ENCODE results near the gene ZNF677.
"Not testable (repeated sequence)": the region's sequence is repeated elsewhere in the genome, so short reads cannot be mapped to it uniquely, and the experiment has no call there.

The ZNF677 gene
- long read RNA-seq: 0 reads

DNA sequence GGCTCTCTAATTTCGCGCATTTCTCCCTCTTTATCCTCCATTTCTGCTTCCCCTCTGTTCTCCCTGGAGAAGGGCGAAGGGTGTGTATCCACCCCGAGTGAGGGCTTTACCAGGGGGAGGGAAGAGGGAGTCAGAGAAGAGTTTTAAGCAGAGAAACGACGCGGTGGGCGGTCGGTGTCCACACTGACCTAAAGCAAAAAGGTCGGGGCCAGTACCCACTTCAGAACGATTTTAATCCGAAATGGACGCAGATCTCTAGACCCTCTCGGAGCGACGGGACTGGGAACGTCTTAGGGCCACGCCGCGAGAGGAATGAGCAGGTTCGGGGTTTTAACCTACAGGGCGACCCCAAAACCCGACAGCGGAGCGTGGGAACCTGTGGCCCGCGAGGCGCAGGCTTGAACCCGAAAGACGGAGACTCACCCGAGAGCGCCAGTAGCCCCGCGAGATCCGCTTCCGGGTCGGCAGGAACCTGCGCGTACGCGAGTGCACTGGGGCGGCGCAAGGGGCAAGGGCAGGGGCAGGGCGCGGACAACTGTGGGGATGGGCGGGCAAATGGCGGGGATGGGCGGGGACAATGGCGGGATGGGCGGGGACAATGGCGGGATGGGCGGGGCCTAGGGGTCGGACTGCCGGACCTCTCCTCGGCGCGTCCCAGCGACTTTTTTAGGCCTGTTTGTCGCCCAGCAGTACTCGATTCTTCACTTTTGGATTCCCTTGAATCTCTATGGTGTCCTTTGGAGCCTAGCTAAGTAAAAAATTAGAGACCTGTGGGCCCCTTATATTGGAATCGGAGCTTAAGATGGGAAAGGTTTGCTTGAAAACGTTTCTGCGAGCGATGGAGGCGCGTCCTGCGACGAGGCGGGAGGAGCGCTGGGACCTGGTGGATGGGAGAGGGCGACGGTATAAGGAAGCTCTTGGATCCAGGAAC lies at the start of gene ZNF677:
Gene ZNF677 (minus strand): TSS at position 463 of the 931 bp plus-strand sequence. CDS start 3,323 bp downstream, outside the sequence.
- no peaks in the 10 kb centered on the region for H3K27me3 ChIP-seq (ENCODE audit: insufficient read depth, poor library complexity, severe bottlenecking)
- H3K27ac ChIP-seq (replicated peaks): peak within 1 kb of the TSS; percentile 74
- TF ChIP-seq SPI1 (IDR thresholded peaks at IDR 0.05; ENCODE audit: borderline replicate concordance, low read depth): no peak
- TF ChIP-seq, protein P1, sequence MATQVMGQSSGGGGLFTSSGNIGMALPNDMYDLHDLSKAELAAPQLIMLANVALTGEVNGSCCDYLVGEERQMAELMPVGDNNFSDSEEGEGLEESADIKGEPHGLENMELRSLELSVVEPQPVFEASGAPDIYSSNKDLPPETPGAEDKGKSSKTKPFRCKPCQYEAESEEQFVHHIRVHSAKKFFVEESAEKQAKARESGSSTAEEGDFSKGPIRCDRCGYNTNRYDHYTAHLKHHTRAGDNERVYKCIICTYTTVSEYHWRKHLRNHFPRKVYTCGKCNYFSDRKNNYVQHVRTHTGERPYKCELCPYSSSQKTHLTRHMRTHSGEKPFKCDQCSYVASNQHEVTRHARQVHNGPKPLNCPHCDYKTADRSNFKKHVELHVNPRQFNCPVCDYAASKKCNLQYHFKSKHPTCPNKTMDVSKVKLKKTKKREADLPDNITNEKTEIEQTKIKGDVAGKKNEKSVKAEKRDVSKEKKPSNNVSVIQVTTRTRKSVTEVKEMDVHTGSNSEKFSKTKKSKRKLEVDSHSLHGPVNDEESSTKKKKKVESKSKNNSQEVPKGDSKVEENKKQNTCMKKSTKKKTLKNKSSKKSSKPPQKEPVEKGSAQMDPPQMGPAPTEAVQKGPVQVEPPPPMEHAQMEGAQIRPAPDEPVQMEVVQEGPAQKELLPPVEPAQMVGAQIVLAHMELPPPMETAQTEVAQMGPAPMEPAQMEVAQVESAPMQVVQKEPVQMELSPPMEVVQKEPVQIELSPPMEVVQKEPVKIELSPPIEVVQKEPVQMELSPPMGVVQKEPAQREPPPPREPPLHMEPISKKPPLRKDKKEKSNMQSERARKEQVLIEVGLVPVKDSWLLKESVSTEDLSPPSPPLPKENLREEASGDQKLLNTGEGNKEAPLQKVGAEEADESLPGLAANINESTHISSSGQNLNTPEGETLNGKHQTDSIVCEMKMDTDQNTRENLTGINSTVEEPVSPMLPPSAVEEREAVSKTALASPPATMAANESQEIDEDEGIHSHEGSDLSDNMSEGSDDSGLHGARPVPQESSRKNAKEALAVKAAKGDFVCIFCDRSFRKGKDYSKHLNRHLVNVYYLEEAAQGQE (IDR thresholded peaks at IDR 0.05; ENCODE audit: insufficient replicate concordance, low read depth): no peak
- TF ChIP-seq, protein P2, sequence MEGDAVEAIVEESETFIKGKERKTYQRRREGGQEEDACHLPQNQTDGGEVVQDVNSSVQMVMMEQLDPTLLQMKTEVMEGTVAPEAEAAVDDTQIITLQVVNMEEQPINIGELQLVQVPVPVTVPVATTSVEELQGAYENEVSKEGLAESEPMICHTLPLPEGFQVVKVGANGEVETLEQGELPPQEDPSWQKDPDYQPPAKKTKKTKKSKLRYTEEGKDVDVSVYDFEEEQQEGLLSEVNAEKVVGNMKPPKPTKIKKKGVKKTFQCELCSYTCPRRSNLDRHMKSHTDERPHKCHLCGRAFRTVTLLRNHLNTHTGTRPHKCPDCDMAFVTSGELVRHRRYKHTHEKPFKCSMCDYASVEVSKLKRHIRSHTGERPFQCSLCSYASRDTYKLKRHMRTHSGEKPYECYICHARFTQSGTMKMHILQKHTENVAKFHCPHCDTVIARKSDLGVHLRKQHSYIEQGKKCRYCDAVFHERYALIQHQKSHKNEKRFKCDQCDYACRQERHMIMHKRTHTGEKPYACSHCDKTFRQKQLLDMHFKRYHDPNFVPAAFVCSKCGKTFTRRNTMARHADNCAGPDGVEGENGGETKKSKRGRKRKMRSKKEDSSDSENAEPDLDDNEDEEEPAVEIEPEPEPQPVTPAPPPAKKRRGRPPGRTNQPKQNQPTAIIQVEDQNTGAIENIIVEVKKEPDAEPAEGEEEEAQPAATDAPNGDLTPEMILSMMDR (IDR thresholded peaks at IDR 0.05; ENCODE audit: insufficient read depth, low read length): no peak
- peak; percentile 81 for TF ChIP-seq POLR2AphosphoS5 (IDR thresholded peaks at IDR 0.05; ENCODE audit: low read depth)
- peak; percentile 96 for TF ChIP-seq GABPA (IDR thresholded peaks at IDR 0.05; ENCODE audit: low read depth)
- peak within 1 kb of the TSS; percentile 55 for H3K4me3 ChIP-seq (replicated peaks; ENCODE audit: insufficient read depth, low read length)
- DNase-seq (ENCODE audit: low read depth in 1 of 2, low spot score in 1 of 2): peak; percentile 63 to 94

DNA sequence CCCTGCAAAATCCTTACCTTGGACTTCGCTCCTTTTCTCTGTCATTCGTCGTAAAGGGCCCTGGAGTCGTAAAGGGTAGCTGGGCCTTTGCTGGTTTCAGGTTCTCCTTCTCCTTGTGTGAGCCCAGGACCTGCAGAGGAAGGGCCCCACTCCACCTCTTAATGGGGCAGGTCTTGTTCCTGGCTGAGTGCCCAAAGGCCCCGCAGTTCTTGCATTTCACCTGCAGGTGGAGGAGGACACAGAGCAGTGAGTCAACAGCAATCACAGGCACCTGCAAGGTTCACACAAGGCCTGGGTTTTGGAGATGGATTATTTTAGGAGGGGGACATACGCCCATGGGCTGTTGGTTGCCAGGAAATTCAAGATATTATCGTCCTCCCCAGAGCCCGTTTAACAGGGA lies 46.7 kb upstream of the ZNF677 start:
- H3K27me3 ChIP-seq (ENCODE audit: insufficient read depth, poor library complexity, severe bottlenecking): not testable (repeated sequence)

DNA sequence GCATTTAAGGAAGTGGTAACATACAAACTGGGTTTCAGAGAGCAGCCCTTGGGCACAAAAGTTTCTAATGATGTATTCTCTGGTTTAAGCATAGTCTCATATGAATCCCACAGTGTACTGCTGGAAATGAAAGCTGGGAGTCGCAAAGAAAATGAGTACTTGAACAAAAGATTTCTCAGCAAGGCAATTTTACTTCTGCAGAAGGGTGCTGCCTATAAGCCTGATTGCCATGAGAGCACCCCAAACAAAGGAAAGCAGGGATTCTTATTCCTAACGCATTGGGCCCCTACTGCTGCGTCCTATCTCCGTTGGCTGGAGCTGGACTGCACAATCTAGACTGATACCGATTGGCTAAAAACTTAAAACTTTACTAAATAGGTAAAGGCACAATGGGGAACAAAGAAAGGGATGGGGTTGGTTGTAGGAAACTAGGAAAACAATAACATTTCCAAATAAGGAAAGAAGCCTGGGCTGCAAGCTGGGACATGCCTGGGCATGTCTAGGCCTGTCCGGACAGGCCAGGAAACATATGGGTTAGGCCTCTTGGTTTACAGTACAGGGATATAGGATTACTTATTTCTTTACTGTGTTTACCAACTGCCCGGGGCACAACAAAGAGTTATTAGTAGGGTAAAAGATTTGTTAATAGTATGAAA lies 40.2 kb upstream of the ZNF677 start:
- DNase-seq (ENCODE audit: low read depth in 1 of 2, low spot score in 1 of 2): no peak
- Histone ChIP-seq H3K27ac (replicated peaks) (no peak overlapping the region), H3K27me3 (ENCODE audit: insufficient read depth, poor library complexity, severe bottlenecking) (no peaks in the 10 kb centered on the region), H3K4me3 (replicated peaks; ENCODE audit: insufficient read depth, low read length) (no peak overlapping the region)
- TF ChIP-seq, protein P2 (IDR thresholded peaks at IDR 0.05; ENCODE audit: insufficient read depth, low read length): no peak
- TF ChIP-seq GABPA (IDR thresholded peaks at IDR 0.05; ENCODE audit: low read depth) (no peak), POLR2AphosphoS5 (IDR thresholded peaks at IDR 0.05; ENCODE audit: low read depth) (no peak), SPI1 (IDR thresholded peaks at IDR 0.05; ENCODE audit: borderline replicate concordance, low read depth) (no peak)
- TF ChIP-seq, protein P1 (IDR thresholded peaks at IDR 0.05; ENCODE audit: insufficient replicate concordance, low read depth): no peak

More for the DNA sequence above, 46.7 kb upstream of the ZNF677 start:
- DNase-seq (ENCODE audit: low read depth in 1 of 2, low spot score in 1 of 2); H3K27ac ChIP-seq (replicated peaks); H3K4me3 ChIP-seq (replicated peaks; ENCODE audit: insufficient read depth, low read length): not testable (repeated sequence)
